NOMO-1 (cell line): ENCODE data around the gene FAM20A.
A peak's percentile ranks its signal among the peaks of the same experiment; 100 is the strongest.

Source experiments
- DNase-seq, 2 experiments: peaks; one replicate each; lab custom pipeline; 2025; ENCODE audit not compliant: unreplicated experiment in 2 of 2; lab: John Stamatoyannopoulos, UW

FAM20A gene

DNA sequence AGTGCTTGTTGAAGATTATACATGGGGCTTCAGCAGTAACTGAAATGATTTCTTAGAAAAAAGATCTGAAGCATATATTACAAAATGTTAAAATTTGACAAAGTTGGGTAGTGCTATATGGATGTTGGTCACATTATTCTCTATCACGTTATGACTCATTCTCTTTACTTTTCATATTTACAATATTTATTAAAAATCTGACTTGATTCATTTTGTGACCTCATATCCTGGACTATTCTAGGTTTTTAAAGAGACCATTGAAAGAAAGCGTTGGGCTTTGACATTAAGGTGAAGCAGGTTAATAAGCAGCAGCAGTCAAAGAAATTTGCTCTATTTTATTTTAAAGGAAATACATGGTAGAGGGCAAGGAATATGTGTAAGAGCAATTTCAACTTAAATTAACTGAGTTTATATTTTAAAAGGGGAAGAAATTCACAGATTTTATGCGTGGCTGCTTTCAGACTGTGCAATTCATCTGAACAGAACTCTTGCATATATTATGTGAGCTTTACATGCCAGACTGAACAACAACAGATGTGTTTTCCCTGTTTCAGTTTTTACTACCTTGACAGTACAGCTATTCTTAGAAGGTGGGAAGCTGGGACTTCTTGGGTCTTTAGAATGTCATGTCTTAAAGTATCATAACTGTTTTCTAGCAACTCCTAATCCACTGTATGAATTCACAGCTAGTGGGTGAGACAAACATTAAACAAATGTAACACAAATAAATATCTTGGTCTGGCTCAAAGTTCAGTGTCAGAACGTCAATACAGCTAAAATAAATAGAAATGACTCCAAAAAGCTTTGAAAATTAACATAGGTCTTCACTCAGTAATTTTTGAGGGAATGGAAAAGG lies 10.4 kb upstream of the FAM20A start:
- DNase-seq: no peak

- DNase-seq: no peak
These were observed 9.4 kb upstream of the FAM20A start for GRCh38 chr17:68610554-68610953.

DNA sequence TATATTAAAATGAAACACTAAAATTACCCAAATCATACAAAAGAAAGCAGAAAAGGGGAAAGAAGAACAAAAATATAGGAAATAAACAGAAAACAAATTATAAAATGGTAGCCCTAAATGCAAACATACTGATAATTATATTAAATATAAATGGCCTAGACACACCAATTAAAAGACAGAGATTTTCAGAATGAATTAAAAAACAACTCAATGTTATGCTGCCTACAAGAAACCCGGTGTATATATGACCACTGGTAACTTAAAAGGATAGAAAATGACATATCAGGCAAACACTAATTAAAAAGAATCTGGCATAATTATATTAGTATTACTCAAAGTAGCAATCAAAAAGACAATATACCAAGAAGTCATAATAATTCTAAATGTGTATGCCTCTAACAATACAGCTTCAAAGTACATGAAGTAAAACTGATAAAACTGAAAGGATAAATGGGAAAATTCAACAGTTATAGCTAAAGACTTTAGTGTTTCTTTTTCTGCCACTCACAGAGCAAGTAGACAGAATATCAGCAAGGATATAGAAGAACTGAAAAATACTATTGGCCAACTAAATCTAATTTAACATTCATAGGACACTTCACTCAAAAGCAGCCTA lies 7.5 kb upstream of the FAM20A start:
- DNase-seq: no peak

- no peak for DNase-seq
These were observed 5.5 kb upstream of the FAM20A start for GRCh38 chr17:68606451-68607307.

GRCh38 chr17:68605914-68606313 lies 4.7 kb upstream of the FAM20A start:
- no peak for DNase-seq

GRCh38 chr17:68603656-68604055 lies 2.5 kb upstream of the FAM20A start:
- DNase-seq: no peak

DNA sequence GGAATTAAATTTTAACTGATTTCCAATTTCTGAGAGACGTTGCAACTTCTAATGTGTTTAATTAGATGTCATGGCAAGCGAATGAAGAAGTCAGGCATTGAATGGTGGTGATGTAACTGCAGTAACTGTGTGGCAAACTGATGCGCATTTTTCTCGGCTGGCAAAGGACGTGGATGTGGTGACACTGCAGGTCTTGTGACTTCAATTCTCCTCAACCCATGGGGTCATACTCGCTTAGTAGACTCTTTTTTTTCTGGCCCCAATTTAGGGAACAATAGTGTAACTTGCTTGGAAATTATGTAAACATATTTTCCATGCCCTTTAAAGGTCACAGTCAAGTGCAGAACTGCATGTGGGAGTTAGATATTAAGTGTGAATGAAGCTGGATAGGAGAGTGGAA lies 1.9 kb upstream of the FAM20A start:
- DNase-seq: peak; percentile 28 to 37

DNA sequence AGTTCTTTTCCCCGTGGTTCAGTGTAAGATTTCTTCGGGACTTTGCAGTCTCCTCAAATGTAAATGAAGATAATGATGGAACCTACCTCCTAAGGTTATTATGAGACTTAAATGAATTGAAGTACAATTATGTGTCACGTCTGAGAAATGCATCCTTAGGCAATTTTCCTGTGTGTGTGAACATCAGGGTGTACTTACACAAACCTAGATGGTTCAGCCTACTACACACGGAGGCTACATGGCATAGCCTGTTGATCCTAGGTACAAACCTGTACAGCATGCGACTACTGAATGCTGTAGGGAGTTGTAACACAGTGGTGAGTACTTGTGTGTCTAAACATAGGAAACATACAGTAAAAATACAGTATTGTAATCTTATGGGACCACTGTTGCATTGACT lies 1.1 kb upstream of the FAM20A start:
- no peak for DNase-seq

DNA sequence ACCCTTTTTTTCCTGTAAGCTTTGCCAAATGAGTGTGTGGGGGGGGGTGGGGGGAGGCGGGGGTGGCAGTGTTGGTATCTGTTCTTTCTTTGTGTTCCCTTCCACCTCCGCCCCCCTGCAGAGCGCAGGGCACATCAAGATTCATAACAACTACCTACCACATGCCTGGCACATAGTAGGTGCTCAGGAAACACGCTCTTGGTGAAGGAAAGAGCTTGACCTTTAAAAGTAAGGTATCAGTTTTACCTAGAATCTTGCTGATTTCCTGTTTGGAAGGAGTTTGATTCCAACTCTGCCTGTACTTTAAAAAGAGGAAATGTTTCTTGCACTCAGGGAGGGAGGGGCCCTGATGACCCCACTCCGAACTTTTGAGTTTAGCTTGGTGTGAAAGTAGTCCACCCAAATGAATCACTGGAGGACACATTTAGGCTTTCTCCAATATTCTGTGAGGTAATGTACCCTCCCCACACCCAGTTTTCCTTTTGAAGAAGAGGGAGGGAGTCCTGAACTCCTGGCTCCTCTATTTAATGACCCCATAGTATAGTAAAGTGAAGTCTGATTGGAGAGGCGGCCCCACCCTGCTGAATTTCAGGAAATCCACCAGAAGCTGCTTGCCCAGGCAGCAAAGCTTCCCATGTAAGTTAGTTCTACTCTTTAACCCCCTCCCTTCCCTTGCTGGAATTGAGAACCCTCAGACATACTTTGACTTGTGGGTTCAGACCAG lies 560 bp upstream of the FAM20A start:
- DNase-seq: peak in 1 of 2 experiments; percentile 14

DNA sequence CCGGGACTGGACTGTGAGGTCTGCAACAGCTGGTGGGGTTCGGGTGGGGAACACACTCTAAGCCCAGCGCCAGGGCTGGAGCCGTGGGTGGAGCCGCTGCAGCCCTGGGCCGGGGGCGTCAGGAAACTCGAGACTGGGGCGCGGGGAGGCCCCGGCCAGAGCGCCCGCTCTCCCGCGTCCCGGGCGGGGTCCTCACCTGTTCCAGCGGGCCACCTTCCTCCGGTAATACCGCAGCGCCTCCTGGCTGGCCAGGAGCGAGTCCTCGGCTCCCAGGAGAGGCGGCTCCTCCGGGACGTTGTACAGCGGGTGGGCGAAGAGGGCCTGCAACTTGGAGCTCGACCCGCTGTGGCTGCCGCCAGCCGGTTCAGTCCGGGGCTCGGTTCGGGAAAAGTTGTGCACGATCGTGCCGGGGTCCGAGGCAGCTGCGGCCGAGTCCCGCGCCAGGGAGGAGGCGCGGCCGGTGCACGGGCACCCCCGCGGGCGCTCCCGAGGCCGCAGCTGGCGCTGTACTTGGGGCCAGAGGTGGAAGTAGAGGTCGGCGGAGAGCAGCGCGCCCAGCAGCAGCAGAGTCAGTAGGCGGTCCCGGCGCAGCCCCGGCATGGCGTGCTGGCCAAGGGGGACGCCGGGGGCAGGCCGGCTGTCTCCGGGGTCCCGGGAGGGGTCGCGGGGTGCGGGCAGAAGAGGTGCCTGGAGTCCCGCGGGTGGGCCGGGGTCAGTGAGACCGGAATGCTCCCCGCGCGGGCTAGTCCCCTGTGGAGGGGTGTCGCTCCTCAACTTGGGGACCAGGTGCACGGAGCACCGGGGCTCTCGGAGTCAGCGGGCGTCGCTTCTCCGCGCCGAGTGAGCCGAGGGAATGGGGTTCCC lies 868 bp downstream of the FAM20A start:
- DNase-seq: peak; percentile 33 to 51

DNA sequence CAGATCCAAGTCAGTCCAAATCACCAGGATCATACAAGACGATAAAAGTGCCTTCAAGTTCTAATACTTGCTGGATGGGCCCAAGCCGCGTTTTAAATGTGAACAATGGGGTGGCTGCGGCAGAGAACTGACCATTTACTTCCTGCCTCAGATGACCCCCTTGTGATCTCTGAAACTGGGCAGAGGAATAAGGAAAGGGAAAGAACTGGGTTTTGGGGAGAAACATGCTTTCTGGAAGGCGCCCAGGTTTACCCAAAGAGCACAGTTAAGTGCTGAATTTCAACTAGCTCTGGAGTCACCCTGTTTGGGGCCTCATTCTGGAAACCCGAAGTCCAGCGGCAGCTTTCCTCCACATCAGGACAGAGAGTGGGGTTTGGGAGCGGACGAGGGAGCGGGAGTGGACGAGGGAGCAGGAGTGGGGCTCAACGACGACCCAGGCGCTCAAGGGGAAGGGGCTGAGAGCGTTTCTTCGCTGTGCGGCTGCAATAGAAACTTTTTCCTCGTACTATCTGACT lies 1.6 kb downstream of the FAM20A start:
- no peak for DNase-seq

DNA sequence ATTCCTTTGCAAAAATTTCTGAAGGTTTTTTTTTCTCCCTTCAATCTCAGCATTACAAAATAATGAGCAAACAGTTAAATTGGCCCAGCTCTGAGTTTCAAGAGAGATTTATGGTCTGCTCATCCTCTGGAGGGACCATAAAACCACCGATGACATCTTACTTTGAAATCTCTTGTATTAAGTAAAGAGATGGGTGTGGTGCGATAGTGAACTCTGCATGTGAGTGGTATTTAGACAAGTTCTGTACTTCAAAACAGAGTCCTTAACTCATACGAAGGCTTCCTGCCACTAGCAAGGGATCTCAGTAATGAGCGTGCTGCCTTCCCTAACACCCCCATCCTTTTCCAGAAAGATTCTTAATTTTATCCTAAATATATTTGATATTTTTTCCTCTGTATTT lies 2.1 kb downstream of the FAM20A start:
- peak in 1 of 2 experiments; percentile 53 for DNase-seq

- no peak for DNase-seq
These were observed 2.6 kb downstream of the FAM20A start for GRCh38 chr17:68598545-68598961.

DNA sequence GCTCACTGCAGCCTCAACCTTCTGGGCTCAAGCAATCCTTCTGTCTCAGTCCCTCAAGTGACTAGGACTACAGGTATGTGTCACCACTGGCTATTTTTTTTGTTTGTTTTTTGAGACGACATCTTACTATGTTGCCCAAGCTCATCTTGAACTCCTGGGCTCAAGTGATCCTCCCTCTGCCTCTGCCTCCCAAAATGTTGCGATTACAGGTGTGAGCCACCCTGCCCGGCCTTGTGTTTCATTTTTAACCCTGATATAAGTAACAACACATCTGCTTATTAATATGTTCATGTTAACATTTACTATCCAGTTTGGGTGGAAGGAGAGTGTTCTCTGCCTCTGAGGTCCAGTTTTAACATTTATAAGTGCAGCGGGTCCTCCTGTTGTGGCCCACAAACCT lies 3.1 kb downstream of the FAM20A start:
- DNase-seq: no peak

DNA sequence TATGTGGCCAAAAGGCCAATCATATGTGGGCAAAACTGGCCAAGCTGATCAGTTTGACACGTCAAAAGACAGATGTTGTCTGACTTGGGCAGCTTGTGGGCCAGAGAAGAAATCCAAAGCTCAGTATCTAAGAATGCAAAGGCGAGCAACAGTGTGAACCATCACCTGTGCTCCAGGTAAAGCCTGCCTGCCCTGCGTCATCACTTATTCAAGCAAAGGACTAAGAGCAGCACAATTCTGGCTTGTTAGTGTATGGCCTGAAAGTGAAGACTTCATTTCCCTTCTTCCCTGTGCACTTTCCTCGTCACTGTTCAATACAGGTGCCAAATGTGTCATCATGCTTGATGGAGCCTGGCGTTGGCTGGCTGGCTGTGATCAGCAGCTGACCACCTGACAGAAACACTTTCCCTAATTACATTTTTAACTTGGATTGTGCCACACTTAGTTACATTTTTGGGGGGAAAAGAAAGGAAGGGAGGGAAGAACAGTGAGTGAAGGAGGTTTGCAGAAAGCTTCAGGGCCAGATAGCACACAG lies 4.7 kb downstream of the FAM20A start:
- no peak for DNase-seq

DNA sequence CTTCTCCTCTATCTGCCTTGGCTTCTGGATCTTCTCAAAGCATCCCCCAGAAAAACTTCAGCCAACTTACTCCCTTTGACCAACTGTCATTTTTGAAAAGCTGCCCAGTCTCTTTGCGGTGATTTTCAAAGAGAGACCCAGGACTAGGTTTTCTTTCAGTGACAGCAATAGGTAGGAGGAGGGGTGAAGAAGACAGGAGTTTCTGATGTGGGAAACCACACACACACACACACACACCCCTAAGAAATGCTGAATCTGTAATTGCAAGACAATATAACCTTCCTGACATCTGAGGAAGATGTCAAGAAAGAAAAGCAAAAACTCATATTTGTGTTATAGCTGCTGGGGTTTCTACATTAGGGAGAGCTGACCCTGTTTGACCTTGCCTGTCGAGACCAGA lies 5.2 kb downstream of the FAM20A start:
- DNase-seq: no peak

- no peak for DNase-seq
These were observed 5.7 kb downstream of the FAM20A start for GRCh38 chr17:68595496-68595895.

GRCh38 chr17:68594552-68594951 lies 6.6 kb downstream of the FAM20A start:
- DNase-seq: peak in 1 of 2 experiments; percentile 4
